GM12874 (cell line): ENCODE data around the gene NCAPG.

Experiments
- TF ChIP-seq, protein P1 (sequence below): IDR thresholded peaks from 2 replicates; pipeline ENCODE4 v1.5.1; 2011; ENCODE audit warnings: low read depth, mild to moderate bottlenecking, control low read depth, low read length, moderate library complexity; ENCODE audit not compliant: insufficient read depth

NCAPG gene

GRCh38 chr4:17884063-17884462 is 73.3 kb downstream of the NCAPG start:
- TF ChIP-seq, protein P1, sequence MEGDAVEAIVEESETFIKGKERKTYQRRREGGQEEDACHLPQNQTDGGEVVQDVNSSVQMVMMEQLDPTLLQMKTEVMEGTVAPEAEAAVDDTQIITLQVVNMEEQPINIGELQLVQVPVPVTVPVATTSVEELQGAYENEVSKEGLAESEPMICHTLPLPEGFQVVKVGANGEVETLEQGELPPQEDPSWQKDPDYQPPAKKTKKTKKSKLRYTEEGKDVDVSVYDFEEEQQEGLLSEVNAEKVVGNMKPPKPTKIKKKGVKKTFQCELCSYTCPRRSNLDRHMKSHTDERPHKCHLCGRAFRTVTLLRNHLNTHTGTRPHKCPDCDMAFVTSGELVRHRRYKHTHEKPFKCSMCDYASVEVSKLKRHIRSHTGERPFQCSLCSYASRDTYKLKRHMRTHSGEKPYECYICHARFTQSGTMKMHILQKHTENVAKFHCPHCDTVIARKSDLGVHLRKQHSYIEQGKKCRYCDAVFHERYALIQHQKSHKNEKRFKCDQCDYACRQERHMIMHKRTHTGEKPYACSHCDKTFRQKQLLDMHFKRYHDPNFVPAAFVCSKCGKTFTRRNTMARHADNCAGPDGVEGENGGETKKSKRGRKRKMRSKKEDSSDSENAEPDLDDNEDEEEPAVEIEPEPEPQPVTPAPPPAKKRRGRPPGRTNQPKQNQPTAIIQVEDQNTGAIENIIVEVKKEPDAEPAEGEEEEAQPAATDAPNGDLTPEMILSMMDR, result no peak

GRCh38 chr4:17884511-17884910 is 73.7 kb downstream of the NCAPG start:
- TF ChIP-seq, protein P1, result no peak

- TF ChIP-seq, protein P1, result no peak
These were observed 78.9 kb downstream of the NCAPG start for GRCh38 chr4:17889692-17890091.

DNA sequence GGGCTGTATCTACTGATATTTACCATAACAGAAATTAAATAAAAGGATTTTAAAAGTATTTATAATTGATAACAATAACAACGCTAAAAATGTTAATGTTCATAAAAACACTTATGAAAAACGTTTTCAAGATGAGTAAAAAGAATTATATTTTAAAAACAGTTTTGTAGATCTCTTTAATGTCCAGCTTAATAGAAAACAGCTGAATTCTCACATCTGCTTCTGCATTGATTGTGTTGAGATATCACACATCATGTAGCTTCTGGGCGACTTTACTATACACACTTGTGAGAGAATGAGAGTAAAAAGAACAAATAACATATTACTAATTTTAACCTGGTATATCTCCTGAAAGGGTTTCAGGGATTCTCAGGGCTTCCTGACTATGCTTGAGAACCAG is 83.6 kb downstream of the NCAPG start:
- TF ChIP-seq, protein P1, result no peak
